OCI-LY1 (cell line): ENCODE measurements around the gene NALCN.

ENCODE experiments used
- CTCF ChIP-seq: fragments of 200-600 bp; sonication (generic), shearing (Covaris generic); IDR thresholded peaks from 2 replicates; pipeline ENCODE4 v1.5.1; 2017; ENCODE audit warnings: mild to moderate bottlenecking, antibody characterized with exemption, low read length, moderate library complexity, mixed read lengths
- EZH2 ChIP-seq: fragments of 200-600 bp; sonication (generic), shearing (Covaris generic); IDR thresholded peaks from 2 replicates; pipeline ENCODE4 v1.8.0; 2017; ENCODE audit warnings: borderline replicate concordance, mixed run types, mild to moderate bottlenecking, antibody characterized with exemption, low read length, moderate library complexity, mixed read lengths

- TF ChIP-seq EZH2: no peak
- TF ChIP-seq CTCF: no peak
These were observed 379.8 kb downstream of the NALCN start for GRCh38 chr13:101036546-101036945.
